Mucosa of rectum (tissue), 2 donors: ENCODE measurements around the gene TBX1.
"Not testable (repeated sequence)": the region's sequence is repeated elsewhere in the genome, so short reads cannot be mapped to it uniquely, and the experiment has no call there.

Experiments
- H3K27ac ChIP-seq, 2 donors: one replicate each; pipeline ENCODE4 v1.7.0; 2013; ENCODE audit warnings: inconsistent platforms in 2 of 2, low read depth in 2 of 2, low read length in 2 of 2
- H3K27me3 ChIP-seq, 2 donors: one replicate each; pipeline ENCODE4 v1.7.0; 2013; ENCODE audit warnings: low read length in 2 of 2; ENCODE audit not compliant: control insufficient read depth in 2 of 2, insufficient read depth in 2 of 2
- H3K36me3 ChIP-seq, 2 donors: one replicate each; pipeline ENCODE4 v1.7.0; 2013; ENCODE audit warnings: low read length in 2 of 2; ENCODE audit not compliant: control insufficient read depth in 2 of 2, insufficient read depth in 2 of 2
- H3K4me1 ChIP-seq, 2 donors: one replicate each; pipeline ENCODE4 v1.7.0; 2013; ENCODE audit warnings: low read length in 2 of 2, mild to moderate bottlenecking in 1 of 2; ENCODE audit not compliant: control insufficient read depth in 2 of 2, insufficient read depth in 2 of 2
- H3K4me3 ChIP-seq, 2 donors: one replicate each; pipeline ENCODE4 v1.7.0; 2013; ENCODE audit warnings: low read length in 2 of 2
- H3K9ac ChIP-seq, 2 donors: one replicate each; pipeline ENCODE4 v1.7.0; 2013; ENCODE audit warnings: low read length in 2 of 2, low read depth in 1 of 2, mild to moderate bottlenecking in 1 of 2
- H3K9me3 ChIP-seq, 2 donors: one replicate each; pipeline ENCODE4 v1.7.0; 2013; ENCODE audit warnings: low read length in 2 of 2; ENCODE audit not compliant: control insufficient read depth in 2 of 2
- donor health status: healthy.
- donor health status: Normal muscosa, but diverticular disease.

TBX1 gene

DNA sequence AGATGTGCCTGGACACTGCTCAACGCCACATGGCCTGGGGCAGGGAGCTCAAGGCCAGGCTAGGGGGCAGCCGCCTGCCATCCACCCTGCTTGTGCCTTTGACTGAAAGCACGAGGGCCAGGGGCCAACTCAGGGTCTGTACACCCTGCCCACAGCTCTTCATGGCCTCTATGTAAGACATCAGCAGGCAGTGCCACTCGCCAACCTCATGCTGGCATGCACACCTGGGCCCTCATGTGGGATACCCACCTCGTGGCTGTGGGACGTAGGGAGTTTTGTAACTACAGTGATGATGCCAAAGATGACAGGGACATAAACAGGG is 25.6 kb downstream of the TBX1 start:
- H3K4me3 ChIP-seq, result no peak overlapping the region
- H3K9me3 ChIP-seq, result no peaks in the 10 kb centered on the region
- no peaks in the 10 kb centered on the region for H3K36me3 ChIP-seq
- H3K9ac ChIP-seq, result no peak overlapping the region
- H3K4me1 ChIP-seq, result no peaks in the 10 kb centered on the region
- peaks cover 0 to 7% of the 10 kb centered on the region in 2 donors for H3K27me3 ChIP-seq
- H3K27ac ChIP-seq, result no peak overlapping the region

DNA sequence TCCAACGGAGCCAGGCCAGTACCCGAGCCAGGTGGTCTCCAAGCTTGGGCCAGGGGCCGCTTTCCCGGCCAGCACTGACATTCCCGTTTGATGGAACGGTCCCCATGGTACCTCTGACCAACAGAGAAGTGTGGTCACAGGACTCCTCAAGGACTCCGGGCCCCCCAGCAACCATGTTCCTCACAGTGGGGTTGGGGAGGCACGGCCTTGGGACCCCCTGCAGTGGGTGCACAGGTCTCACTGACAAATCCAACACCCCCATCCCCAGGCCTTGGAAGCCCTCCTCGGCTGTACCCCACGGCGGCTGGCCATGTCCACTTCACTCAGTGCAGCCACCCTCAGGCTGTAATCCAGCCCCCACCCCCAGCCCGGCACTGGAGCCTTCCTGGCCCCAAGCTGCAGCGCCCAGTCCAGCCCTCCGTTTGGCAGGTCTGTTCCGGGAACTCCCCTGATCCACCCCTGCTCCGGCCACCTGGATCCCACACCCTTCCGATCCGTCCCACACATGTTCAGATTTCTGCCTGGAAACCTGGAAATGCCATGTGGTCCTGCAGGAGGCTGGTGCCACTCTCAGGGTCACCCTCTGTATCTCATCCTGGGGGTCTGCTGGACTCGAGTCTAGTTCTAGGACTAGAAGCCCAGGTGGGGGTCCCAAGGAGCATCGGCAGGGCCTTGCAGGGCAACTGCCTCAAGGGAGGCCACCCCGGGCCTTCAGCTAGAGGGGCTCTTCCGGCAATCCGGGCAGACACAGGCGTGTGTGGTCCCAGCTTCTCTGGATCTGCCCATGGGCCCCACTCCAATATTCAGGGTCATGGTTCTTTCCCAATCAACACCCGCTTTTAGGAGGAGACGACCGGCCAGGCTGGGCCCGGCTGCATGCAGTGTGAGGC is 26.6 kb downstream of the TBX1 start:
- Histone ChIP-seq H3K4me3 (no peak overlapping the region), H3K36me3 (no peaks in the 10 kb centered on the region)

DNA sequence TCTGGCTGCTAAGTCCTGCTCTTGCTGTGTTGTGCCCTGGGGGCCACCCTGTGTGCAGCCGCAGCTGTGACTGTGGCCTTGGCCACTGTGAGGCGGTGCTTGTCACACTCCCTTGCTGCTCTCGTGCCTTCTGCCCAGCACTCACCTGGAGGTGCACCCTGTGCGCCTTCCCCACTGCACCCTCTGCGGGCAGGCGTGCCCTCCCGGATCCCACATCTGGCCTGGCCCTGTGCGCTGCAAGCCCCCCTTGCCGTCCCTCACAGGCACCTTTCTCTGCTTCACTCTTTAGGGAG is 27.2 kb downstream of the TBX1 start:
- no peak overlapping the region for H3K4me3 ChIP-seq
- no peaks in the 10 kb centered on the region for H3K4me1 ChIP-seq
- no peak overlapping the region for H3K9ac ChIP-seq
- no peaks in the 10 kb centered on the region for H3K36me3 ChIP-seq
- H3K27ac ChIP-seq, result no peak overlapping the region
- H3K9me3 ChIP-seq, result no peaks in the 10 kb centered on the region
- peaks cover 0 to 5% of the 10 kb centered on the region in 2 donors for H3K27me3 ChIP-seq

More for the DNA sequence above, 26.6 kb downstream of the TBX1 start:
- Histone ChIP-seq H3K4me1 (no peaks in the 10 kb centered on the region), H3K9me3 (no peaks in the 10 kb centered on the region), H3K27ac (no peak overlapping the region), H3K27me3 (peaks cover 0 to 7% of the 10 kb centered on the region in 2 donors), H3K9ac (no peak overlapping the region)

DNA sequence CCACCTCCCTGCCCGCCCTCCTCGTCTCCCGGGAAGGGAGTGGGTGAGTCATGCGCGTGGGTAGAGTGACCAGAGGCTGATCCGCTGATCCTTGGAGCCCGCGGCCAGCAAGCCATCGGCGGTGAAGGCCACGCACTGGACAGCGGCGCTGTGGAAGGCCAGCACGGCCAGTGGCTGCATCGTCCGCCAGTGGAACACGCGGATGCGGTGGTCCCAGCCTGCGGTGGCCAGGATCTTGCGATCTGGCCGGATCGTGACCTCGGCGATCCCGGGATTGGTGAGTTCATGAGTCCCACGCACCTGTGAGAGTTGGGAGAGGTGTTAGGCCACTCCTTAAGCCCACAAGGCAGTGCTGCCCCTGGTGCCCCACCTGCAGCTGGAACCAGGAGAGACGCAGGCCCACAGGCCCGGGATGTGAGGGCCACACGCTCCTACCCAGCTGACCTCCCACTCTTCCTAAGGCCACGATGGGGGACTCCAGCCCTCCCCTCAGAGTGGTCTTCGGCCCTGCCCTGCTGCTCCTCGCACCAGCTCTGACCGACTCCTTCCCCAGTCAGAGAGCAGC is 28.2 kb downstream of the TBX1 start:
- H3K36me3 ChIP-seq, result no peaks in the 10 kb centered on the region
- no peaks in the 10 kb centered on the region for H3K27me3 ChIP-seq
- no peaks in the 10 kb centered on the region for H3K9me3 ChIP-seq
- H3K27ac ChIP-seq, result no peak overlapping the region
- no peak overlapping the region for H3K9ac ChIP-seq
- H3K4me3 ChIP-seq, result no peak overlapping the region
- H3K4me1 ChIP-seq, result no peaks in the 10 kb centered on the region

DNA sequence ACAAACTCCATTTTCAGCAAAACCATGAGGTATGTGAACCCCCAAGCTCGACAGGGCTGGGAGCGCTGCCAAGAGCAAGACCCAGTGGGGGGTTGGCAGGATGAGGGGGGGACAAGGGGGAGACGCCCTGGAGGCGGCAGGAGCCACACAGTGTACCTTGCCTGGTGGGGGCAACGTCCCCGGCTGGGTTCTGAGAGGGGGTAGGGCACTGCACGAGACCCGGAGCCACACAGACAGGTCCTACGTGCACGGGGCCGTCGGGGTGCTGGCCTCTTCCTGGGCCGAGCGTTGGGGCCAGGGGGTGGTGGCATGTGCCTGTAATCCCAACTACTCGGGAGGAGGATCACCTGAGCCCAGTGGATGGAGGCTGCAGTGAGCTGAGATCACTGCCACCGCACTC is 28.8 kb downstream of the TBX1 start:
- H3K27me3 ChIP-seq, result no peaks in the 10 kb centered on the region
- no peaks in the 10 kb centered on the region for H3K36me3 ChIP-seq
- H3K4me3 ChIP-seq, result no peak overlapping the region
- no peak overlapping the region for H3K9ac ChIP-seq
- no peaks in the 10 kb centered on the region for H3K4me1 ChIP-seq
- H3K9me3 ChIP-seq, result no peaks in the 10 kb centered on the region
- H3K27ac ChIP-seq, result no peak overlapping the region

DNA sequence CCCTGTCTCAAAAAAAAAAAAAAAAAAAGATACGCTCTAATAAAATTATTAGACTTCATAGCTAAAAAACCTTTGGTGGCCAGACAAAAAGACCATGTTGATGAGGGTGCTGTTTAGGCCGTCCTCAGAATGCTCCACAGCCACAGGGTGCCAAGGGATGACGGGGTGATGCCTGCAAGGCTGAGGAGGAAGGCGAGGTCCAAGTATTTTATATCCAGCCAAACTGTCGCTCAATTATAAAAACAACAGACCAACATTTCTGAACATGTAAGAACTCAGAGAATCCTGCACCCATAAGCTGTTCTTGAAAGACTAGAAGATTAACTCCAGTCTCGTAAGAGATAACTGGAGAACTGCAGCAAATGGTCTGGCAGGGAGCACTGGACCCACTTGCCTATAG is 29.2 kb downstream of the TBX1 start:
- H3K27ac ChIP-seq, result no peak overlapping the region
- no peaks in the 10 kb centered on the region for H3K36me3 ChIP-seq
- H3K27me3 ChIP-seq, result no peaks in the 10 kb centered on the region
- no peaks in the 10 kb centered on the region for H3K4me1 ChIP-seq
- H3K9ac ChIP-seq, result no peak overlapping the region
- no peak overlapping the region for H3K4me3 ChIP-seq
- H3K9me3 ChIP-seq, result no peaks in the 10 kb centered on the region

DNA sequence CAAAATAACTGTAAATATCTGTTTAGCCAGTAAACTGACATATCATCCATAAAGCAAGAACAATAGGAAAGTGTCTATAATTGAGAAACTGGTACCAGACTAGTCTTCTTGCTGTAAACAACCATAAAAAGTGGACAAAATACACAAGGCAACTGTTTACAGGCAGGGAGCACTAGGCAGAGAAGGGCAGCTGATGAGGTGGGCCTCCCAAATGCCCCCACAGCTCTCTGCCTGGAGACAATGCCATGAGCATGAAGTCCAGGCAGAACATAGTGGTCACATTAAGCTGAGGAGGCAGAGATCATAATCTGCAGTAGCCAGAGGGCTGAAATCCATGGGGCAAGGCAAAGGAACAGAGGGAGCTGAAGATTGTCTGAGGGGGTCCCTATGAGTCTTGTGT is 30.7 kb downstream of the TBX1 start:
- no peak overlapping the region for H3K27ac ChIP-seq

DNA sequence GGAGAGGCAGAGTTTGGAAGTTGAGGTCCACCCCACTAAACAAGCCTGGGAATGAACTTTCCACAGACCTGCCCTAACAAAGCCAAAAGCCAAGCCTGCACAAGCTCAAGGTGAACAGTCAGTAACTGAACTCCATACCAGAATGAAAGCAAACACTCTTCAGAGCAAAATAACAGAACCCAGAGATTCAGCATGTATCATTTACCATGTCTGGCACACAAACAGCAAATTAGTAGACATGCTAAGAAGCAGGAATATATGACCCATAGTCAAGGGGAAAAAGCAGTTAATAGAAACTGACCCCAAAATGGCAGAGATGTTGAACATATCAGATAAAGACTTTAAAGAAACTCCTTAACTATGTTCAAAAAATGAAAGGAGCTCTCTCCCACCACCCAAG is 31.3 kb downstream of the TBX1 start:
- H3K9ac ChIP-seq, result no peak overlapping the region
- no peaks in the 10 kb centered on the region for H3K9me3 ChIP-seq
- no peaks in the 10 kb centered on the region for H3K36me3 ChIP-seq
- no peak overlapping the region for H3K27ac ChIP-seq
- no peaks in the 10 kb centered on the region for H3K27me3 ChIP-seq
- no peak overlapping the region for H3K4me3 ChIP-seq
- H3K4me1 ChIP-seq, result no peaks in the 10 kb centered on the region

More for the DNA sequence above, 30.7 kb downstream of the TBX1 start:
- Histone ChIP-seq H3K36me3 (no peaks in the 10 kb centered on the region), H3K4me3 (no peak overlapping the region), H3K27me3 (no peaks in the 10 kb centered on the region), H3K9ac (no peak overlapping the region), H3K9me3 (no peaks in the 10 kb centered on the region), H3K4me1 (no peaks in the 10 kb centered on the region)

DNA sequence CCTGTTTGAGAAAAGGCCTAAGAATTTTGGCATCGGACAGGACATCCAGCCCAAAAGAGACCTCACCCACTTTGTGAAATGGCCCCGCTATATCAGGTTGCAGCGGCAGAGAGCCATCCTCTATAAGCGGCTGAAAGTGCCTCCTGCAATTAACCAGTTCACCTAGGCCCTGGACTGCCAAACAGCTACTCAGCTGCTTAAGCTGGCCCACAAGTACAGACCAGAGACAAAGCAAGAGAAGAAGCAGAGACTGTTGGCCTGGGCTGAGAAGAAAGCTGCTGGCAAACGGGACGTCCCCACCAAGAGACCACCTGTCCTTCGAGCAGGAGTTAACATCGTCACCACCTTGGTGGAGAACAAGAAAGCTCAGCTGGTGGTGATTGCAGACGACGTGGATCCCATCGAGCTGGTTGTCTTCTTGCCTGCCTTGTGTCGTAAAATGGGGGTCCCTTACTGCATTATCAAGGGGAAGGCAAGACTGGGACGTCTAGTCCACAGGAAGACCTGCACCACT is 31.9 kb downstream of the TBX1 start:
- not testable (repeated sequence) for H3K36me3 ChIP-seq, H3K9me3 ChIP-seq, H3K27ac ChIP-seq, H3K4me1 ChIP-seq, H3K9ac ChIP-seq, H3K27me3 ChIP-seq, H3K4me3 ChIP-seq

DNA sequence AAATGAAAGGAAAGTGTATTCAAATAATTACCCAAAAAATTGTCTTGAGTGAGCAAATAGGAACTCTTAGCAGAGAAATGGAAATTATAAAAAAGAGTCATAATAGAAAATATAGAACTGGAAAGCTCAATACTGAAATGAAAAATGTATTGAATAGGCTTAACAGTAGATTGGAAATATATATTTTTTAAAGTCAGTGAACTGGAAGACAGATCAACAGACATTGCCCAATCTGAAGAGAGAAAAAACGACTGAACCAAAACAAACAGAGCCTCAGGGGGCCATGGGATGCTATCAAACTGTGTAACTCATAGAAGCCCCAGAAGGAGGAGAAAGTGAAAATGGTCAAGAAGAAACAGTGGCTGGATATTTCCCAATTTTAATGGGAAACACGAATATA is 32.6 kb downstream of the TBX1 start:
- Histone ChIP-seq H3K27me3 (no peaks in the 10 kb centered on the region), H3K9ac (no peak overlapping the region), H3K4me1 (no peaks in the 10 kb centered on the region), H3K36me3 (no peaks in the 10 kb centered on the region), H3K4me3 (no peak overlapping the region), H3K9me3 (no peaks in the 10 kb centered on the region), H3K27ac (no peak overlapping the region)
